Esophagus squamous epithelium (tissue), 4 donors: ENCODE data around the gene BEND6.

Source experiments
- POLR2A ChIP-seq, 4 donors: fragments of 450-650 bp; IDR thresholded peaks; one replicate each; pipeline ENCODE4 v1.6.1; 2017; ENCODE audit warnings: antibody characterized with exemption in 4 of 4, mild to moderate bottlenecking in 4 of 4, moderate library complexity in 3 of 4
- TF ChIP-seq, protein P1 (sequence below), 6 experiments: fragments of 450-650 bp in 4 of 6; fragments of 200-600 bp in 2 of 6; sonication (generic) in 2 of 6; IDR thresholded peaks; one replicate each; pipeline ENCODE4 v1.5.1; 2016 to 2019; ENCODE audit warnings: antibody characterized with exemption in 6 of 6, mild to moderate bottlenecking in 4 of 6, moderate library complexity in 4 of 6

- no peak for TF ChIP-seq POLR2A (IDR thresholded peaks at IDR 0.05)
- TF ChIP-seq, protein P1, sequence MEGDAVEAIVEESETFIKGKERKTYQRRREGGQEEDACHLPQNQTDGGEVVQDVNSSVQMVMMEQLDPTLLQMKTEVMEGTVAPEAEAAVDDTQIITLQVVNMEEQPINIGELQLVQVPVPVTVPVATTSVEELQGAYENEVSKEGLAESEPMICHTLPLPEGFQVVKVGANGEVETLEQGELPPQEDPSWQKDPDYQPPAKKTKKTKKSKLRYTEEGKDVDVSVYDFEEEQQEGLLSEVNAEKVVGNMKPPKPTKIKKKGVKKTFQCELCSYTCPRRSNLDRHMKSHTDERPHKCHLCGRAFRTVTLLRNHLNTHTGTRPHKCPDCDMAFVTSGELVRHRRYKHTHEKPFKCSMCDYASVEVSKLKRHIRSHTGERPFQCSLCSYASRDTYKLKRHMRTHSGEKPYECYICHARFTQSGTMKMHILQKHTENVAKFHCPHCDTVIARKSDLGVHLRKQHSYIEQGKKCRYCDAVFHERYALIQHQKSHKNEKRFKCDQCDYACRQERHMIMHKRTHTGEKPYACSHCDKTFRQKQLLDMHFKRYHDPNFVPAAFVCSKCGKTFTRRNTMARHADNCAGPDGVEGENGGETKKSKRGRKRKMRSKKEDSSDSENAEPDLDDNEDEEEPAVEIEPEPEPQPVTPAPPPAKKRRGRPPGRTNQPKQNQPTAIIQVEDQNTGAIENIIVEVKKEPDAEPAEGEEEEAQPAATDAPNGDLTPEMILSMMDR (IDR thresholded peaks at IDR 0.05) = no peak
These were observed 37.8 kb downstream of the BEND6 start for GRCh38 chr6:56992703-56993102.
